Activated T-cell treated with anti-CD3 and anti-CD28 coated beads for 1 hour (primary cell): ENCODE results near the gene SDCCAG8.

ENCODE experiments used
- DNase-seq: peaks from one replicate; pipeline ENCODE4 v3.0.0-alpha.2; 2020; ENCODE audit warnings: low read depth

Gene SDCCAG8

GRCh38 chr1:243548516-243548915, 292.7 kb downstream of the SDCCAG8 start:
- no peak for DNase-seq

GRCh38 chr1:243549108-243549507, 293.3 kb downstream of the SDCCAG8 start:
- no peak for DNase-seq
